Measurements from ENCODE around the gene FREM1.

The FREM1 gene

GRCh38 chr9:14780693-14781092 lies 129.5 kb downstream of the FREM1 start:
- H3K9me3 Mint-ChIP-seq = no peaks in the 10 kb centered on the region
- H3K27me3 Mint-ChIP-seq = peaks cover 9% of the 10 kb centered on the region
- H3K27ac Mint-ChIP-seq = no peak overlapping the region
- H3K4me3 Mint-ChIP-seq = no peak overlapping the region
- H3K36me3 Mint-ChIP-seq = no peaks in the 10 kb centered on the region
- H3K4me1 Mint-ChIP-seq = no peaks in the 10 kb centered on the region

- Mint-ChIP-seq H3K36me3 (no peaks in the 10 kb centered on the region), H3K27me3 (peaks cover 9% of the 10 kb centered on the region), H3K4me3 (no peak overlapping the region), H3K27ac (no peak overlapping the region), H3K9me3 (no peaks in the 10 kb centered on the region), H3K4me1 (no peaks in the 10 kb centered on the region)
Measured at GRCh38 chr9:14780251-14780650, 130.0 kb downstream of the FREM1 start.

GRCh38 chr9:14779566-14780022 lies 130.6 kb downstream of the FREM1 start:
- Mint-ChIP-seq H3K27me3 (peaks cover 9% of the 10 kb centered on the region), H3K9me3 (no peaks in the 10 kb centered on the region), H3K4me3 (no peak overlapping the region), H3K27ac (no peak overlapping the region), H3K4me1 (no peaks in the 10 kb centered on the region), H3K36me3 (no peaks in the 10 kb centered on the region)

GRCh38 chr9:14778565-14778964 lies 131.7 kb downstream of the FREM1 start:
- Mint-ChIP-seq H3K36me3 (no peaks in the 10 kb centered on the region), H3K4me1 (no peaks in the 10 kb centered on the region), H3K27ac (no peak overlapping the region), H3K27me3 (peaks cover 5% of the 10 kb centered on the region), H3K4me3 (no peak overlapping the region), H3K9me3 (no peaks in the 10 kb centered on the region)

- H3K27me3 Mint-ChIP-seq = peaks cover 4% of the 10 kb centered on the region
- no peaks in the 10 kb centered on the region for H3K4me1 Mint-ChIP-seq
- no peak overlapping the region for H3K27ac Mint-ChIP-seq
- no peaks in the 10 kb centered on the region for H3K36me3 Mint-ChIP-seq
- no peaks in the 10 kb centered on the region for H3K9me3 Mint-ChIP-seq
- no peak overlapping the region for H3K4me3 Mint-ChIP-seq
Measured at GRCh38 chr9:14775917-14776316, 134.3 kb downstream of the FREM1 start.

GRCh38 chr9:14770592-14770991 lies 139.6 kb downstream of the FREM1 start:
- Mint-ChIP-seq H3K4me1 (no peaks in the 10 kb centered on the region), H3K4me3 (no peak overlapping the region), H3K27ac (no peak overlapping the region), H3K9me3 (no peaks in the 10 kb centered on the region), H3K36me3 (no peaks in the 10 kb centered on the region), H3K27me3 (peaks cover 6% of the 10 kb centered on the region)

GRCh38 chr9:14769230-14769571 lies 141.0 kb downstream of the FREM1 start:
- no peaks in the 10 kb centered on the region for H3K4me1 Mint-ChIP-seq
- H3K36me3 Mint-ChIP-seq = no peaks in the 10 kb centered on the region
- peaks cover 6% of the 10 kb centered on the region for H3K27me3 Mint-ChIP-seq
- no peak overlapping the region for H3K4me3 Mint-ChIP-seq
- H3K27ac Mint-ChIP-seq = no peak overlapping the region
- no peaks in the 10 kb centered on the region for H3K9me3 Mint-ChIP-seq

- Mint-ChIP-seq H3K4me3 (no peak overlapping the region), H3K36me3 (no peaks in the 10 kb centered on the region), H3K27ac (no peak overlapping the region), H3K27me3 (peaks cover 7% of the 10 kb centered on the region), H3K9me3 (no peaks in the 10 kb centered on the region), H3K4me1 (no peaks in the 10 kb centered on the region)
Measured at GRCh38 chr9:14768405-14769229, 141.6 kb downstream of the FREM1 start.

GRCh38 chr9:14766299-14766698 lies 143.9 kb downstream of the FREM1 start:
- Mint-ChIP-seq H3K27ac (no peak overlapping the region), H3K4me1 (no peaks in the 10 kb centered on the region), H3K4me3 (no peak overlapping the region), H3K36me3 (no peaks in the 10 kb centered on the region), H3K27me3 (peaks cover 9% of the 10 kb centered on the region), H3K9me3 (no peaks in the 10 kb centered on the region)

- no peaks in the 10 kb centered on the region for H3K36me3 Mint-ChIP-seq
- H3K9me3 Mint-ChIP-seq = no peaks in the 10 kb centered on the region
- no peaks in the 10 kb centered on the region for H3K4me1 Mint-ChIP-seq
Measured at GRCh38 chr9:14761584-14761983, 148.6 kb downstream of the FREM1 start.

GRCh38 chr9:14760060-14760459 lies 150.2 kb downstream of the FREM1 start:
- Mint-ChIP-seq H3K27me3 (peaks cover 6% of the 10 kb centered on the region), H3K4me3 (no peak overlapping the region), H3K27ac (no peak overlapping the region), H3K36me3 (no peaks in the 10 kb centered on the region), H3K4me1 (no peaks in the 10 kb centered on the region), H3K9me3 (no peaks in the 10 kb centered on the region)

More at GRCh38 chr9:14761584-14761983, 148.6 kb downstream of the FREM1 start:
- no peak overlapping the region for H3K4me3 Mint-ChIP-seq
- peaks cover 5% of the 10 kb centered on the region for H3K27me3 Mint-ChIP-seq
- no peak overlapping the region for H3K27ac Mint-ChIP-seq

- Mint-ChIP-seq H3K27ac (no peak overlapping the region), H3K4me3 (no peak overlapping the region), H3K4me1 (no peaks in the 10 kb centered on the region), H3K27me3 (peaks cover 11% of the 10 kb centered on the region), H3K36me3 (no peaks in the 10 kb centered on the region), H3K9me3 (no peaks in the 10 kb centered on the region)
Measured at GRCh38 chr9:14756291-14756690, 153.9 kb downstream of the FREM1 start.

GRCh38 chr9:14752871-14753270 lies 157.4 kb downstream of the FREM1 start:
- H3K9me3 Mint-ChIP-seq = no peaks in the 10 kb centered on the region
- H3K27me3 Mint-ChIP-seq = peaks cover 13% of the 10 kb centered on the region
- no peak overlapping the region for H3K4me3 Mint-ChIP-seq
- peaks cover 20% of the 10 kb centered on the region for H3K4me1 Mint-ChIP-seq
- H3K27ac Mint-ChIP-seq = no peak overlapping the region
- no peaks in the 10 kb centered on the region for H3K36me3 Mint-ChIP-seq

- Mint-ChIP-seq H3K4me1 (peaks cover 20% of the 10 kb centered on the region), H3K36me3 (no peaks in the 10 kb centered on the region), H3K4me3 (no peak overlapping the region), H3K27me3 (peaks cover 13% of the 10 kb centered on the region), H3K27ac (no peak overlapping the region), H3K9me3 (no peaks in the 10 kb centered on the region)
Measured at GRCh38 chr9:14752271-14752670, 158.0 kb downstream of the FREM1 start.

- Mint-ChIP-seq H3K4me3 (no peak overlapping the region), H3K9me3 (no peaks in the 10 kb centered on the region), H3K4me1 (peaks cover 20% of the 10 kb centered on the region), H3K27me3 (peaks cover 12% of the 10 kb centered on the region), H3K36me3 (no peaks in the 10 kb centered on the region), H3K27ac (no peak overlapping the region)
Measured at GRCh38 chr9:14750821-14751220, 159.4 kb downstream of the FREM1 start.

- no peak overlapping the region for H3K4me3 Mint-ChIP-seq
- peaks cover 12% of the 10 kb centered on the region for H3K27me3 Mint-ChIP-seq
- H3K9me3 Mint-ChIP-seq = peaks cover 3% of the 10 kb centered on the region
- H3K27ac Mint-ChIP-seq = no peak overlapping the region
- no peaks in the 10 kb centered on the region for H3K36me3 Mint-ChIP-seq
- H3K4me1 Mint-ChIP-seq = peaks cover 20% of the 10 kb centered on the region
Measured at GRCh38 chr9:14749741-14750211, 160.5 kb downstream of the FREM1 start.

- Mint-ChIP-seq H3K27ac (no peak overlapping the region), H3K9me3 (peaks cover 5% of the 10 kb centered on the region), H3K27me3 (peaks cover 10% of the 10 kb centered on the region), H3K4me3 (no peak overlapping the region), H3K4me1 (peaks cover 20% of the 10 kb centered on the region), H3K36me3 (no peaks in the 10 kb centered on the region)
Measured at GRCh38 chr9:14748373-14748772, 161.9 kb downstream of the FREM1 start.
